GM19043 (cell line): ENCODE data around the gene LRSAM1.

ENCODE experiments used
- ATAC-seq: cut with Tn5 transposase; IDR thresholded peaks from one replicate; pipeline ENCODE4 v1.9.1; 2021; ENCODE audit warnings: low read depth; ENCODE audit not compliant: unreplicated experiment

LRSAM1 gene

GRCh38 chr9:127509261-127509954, 58.1 kb downstream of the LRSAM1 start:
- ATAC-seq, result no peak

DNA sequence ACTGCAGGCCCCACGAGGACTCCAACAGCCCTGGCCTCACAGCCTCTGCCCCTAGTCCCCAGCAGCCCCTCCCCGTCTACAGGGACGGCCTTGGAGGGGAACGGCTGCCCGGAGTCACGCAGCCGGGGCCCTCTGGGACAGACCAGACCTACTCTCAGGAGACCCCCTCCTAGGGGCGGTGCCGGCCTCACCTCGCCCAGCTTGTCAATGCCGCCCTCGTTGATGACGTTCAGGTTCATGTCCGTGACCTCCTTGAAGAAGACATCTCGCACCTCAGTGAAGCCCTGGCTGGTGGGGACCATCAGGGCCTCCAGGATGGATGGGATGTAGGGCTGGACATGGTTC, 58.6 kb downstream of the LRSAM1 start:
- ATAC-seq, result no peak

- ATAC-seq, result no peak
Observed at GRCh38 chr9:127514468-127514867, 63.2 kb downstream of the LRSAM1 start.

- ATAC-seq, result no peak
Observed at GRCh38 chr9:127516835-127517607, 65.7 kb downstream of the LRSAM1 start.

GRCh38 chr9:127517620-127518019, 66.3 kb downstream of the LRSAM1 start:
- ATAC-seq, result no peak

- ATAC-seq, result no peak
Observed at GRCh38 chr9:127518091-127518856, 67.0 kb downstream of the LRSAM1 start.

DNA sequence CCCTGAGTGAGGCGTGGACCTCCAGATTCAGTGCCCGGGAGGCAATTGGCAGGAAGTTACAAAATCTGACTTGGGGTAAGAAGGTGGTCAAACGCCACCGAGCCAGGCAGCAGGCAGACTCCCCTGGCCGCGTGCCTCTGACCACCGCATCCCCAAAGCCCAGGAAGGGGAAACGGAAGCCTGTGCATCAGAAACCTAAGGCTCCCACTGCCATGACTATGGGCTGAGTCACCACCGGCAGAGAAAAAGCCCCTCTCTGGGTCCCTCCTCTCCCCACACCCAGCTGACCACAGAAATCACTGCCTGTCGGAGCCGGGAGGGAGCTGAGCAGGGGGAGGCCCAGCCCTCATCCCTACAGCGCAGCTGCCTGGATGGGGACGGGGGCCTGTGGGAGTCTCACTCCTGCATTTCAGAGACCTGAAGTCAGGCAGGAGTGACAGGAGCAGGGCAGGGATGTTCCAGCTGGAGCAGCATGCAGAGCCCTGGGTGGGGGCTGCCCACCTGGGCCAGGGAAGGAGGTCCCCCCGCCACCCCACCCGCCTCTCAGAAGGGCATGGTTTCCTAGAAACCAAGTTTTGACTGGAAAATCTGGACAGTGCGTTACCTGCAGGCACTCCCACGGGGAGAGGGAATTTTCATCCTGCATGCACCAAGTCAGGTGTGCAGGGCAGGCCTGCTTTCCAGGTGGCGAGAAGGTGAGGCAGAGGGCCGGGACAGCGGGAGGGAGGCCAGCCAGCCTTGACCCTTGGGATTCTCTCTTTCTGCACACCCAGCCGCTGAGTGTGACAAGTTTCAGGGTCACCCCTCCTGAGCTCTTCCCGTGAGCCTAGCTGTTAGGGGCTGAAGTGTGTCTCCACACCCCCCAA, 68.2 kb downstream of the LRSAM1 start:
- ATAC-seq, result no peak

DNA sequence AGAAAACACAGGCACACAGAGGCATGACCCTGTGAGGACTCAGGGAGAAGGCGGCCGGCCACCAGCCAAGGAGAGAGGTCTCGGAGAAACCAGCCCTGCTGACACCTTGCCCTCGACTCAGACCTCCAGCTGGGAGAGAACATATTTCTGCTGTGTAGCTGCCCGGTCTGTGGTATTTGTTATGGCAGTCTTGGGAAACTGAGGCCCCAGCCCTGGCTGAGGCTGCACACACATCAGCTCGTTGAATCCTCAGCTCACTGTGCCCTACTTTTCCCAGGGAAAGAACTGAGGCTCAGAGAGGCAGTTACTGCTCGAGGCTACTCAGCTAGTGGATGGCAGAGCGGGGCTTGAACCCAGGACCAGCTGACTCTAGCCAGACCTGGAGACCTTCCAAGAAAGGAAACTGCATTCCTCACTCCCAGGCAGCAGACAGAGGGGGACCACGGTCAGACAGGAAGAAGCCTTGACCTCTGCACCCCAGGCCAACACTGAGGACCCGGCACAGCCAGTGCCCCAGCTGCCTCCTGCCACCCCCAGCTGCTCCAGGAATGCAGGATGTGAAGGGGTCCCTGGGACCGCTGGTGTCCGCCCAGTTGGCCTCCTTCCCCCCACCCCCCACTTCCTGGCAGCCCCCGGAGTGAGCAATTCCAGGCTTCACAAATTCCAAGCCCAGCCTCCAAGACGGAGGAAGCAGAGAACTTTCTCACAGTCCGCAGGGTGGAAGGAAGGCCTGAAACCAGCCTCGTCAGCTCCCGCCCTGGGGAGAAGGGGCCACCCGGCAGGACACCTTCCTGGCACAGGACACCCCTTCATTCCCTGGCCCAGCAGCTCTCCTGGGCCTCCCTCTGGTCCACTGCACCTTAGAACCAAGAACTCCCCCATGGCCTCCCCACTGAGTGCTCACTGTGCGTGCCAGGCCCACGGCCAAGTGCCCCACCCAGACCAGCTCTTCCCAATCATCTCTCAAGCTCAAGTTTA, 69.9 kb downstream of the LRSAM1 start:
- no peak for ATAC-seq

DNA sequence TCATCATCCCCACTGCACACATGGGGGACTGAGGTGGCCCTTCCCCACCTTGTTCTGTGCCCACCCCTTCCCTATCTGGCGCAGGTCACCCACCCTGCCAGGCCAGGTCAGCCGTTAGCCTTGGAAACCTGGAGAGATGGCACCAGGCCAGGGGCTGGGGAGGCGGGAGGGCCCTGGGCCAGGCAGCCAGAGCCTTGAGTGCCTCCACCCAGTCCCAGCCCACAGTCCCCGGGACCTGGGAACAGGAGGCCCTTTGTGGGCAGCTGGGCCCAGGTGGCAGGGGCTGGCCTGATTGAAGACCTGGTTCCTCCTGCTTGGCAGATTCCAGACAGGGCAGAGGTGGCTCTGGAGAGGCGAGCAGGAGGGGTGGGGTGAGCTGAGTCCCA, 70.6 kb downstream of the LRSAM1 start:
- ATAC-seq, result no peak

- ATAC-seq, result no peak
Observed at GRCh38 chr9:127522727-127523126, 71.4 kb downstream of the LRSAM1 start.

DNA sequence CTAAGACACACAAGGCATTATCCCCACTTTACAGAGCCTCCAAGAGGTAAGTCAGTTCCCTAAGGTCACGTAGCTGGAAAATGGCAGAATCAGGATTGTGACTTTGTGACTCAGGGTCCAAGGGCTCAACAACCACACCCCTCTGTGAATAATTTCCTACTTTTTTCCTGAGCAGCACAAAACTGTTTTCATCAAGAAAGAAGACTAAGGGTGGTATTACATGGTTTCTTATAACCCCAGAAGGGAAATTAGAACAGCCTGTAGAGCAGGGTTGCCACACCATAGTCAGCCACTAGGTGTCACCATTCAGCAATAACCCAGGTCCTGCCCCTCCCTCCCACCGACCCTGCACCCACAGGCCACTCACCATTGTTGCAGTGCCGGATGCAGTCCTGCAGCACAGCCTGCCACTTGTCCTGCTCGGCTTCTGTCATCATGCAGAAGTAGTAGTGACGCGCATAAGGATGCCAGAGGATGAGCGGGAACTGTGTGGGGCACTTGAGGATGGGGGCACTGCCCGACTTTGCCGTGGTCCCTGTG, 72.1 kb downstream of the LRSAM1 start:
- no peak for ATAC-seq

- no peak for ATAC-seq
Observed at GRCh38 chr9:127524373-127524772, 73.1 kb downstream of the LRSAM1 start.

GRCh38 chr9:127525401-127526188, 74.3 kb downstream of the LRSAM1 start:
- no peak for ATAC-seq

GRCh38 chr9:127526655-127527559, 75.6 kb downstream of the LRSAM1 start:
- ATAC-seq, result no peak

GRCh38 chr9:127527560-127528268, 76.4 kb downstream of the LRSAM1 start:
- ATAC-seq, result no peak

DNA sequence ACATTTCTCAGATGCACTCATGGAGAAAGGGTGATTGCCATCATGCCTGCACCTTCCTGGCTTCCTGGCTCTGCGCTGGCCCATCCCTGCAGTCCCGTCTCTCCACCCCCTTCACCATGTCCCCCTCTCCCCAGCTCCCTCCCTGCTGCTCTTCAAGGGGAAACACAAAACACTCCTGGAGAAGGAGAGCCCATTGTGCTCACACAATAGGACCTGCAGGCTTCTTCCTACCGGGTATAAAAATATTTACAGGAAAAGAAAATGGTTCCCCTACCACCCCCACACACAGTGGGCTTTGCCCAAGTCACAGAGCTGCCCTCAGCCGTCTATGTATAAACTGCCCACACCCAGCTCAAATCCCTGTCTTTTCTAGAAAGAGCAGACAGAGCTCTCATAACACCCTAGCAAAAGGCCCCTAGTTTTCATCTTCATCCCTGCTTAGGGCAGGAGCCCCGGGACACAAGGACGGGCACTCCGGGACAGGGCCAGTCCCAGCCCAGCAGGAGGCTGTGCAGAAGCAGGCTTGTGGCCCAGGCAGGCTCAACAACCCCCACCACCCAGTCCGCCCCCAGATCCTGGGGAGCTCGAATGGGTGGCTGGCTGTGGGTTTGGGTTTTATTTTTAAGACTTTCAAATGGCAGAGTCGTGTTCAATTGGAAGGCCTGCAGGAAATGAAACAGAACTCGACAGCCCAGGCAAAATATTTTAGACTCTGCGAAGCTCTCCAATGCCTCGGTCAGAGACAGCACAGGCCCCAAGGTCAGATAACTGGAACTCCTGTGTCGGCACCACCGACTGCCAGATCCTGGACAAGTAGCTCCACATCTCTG, 77.3 kb downstream of the LRSAM1 start:
- ATAC-seq, result no peak
